Spinal cord (tissue), 4 donors: ENCODE results near the gene PTGES. TPM values are rescaled to one million over a fixed set of nuclear protein-coding genes. Genes with fewer than 3 reads are reported as not detected.

Experiments used
- polyA plus RNA-seq, 2 donors: library from polyadenylated mRNA; unstranded; fragments of 120-200 nt; gene quantifications; one replicate each; pipeline ENCODE4 v1.2.1, GENCODE V29; 2013; ENCODE audit not compliant: insufficient read length in 2 of 2
- total RNA-seq, 2 donors: library from RNA; depleted of rRNA in 1 of 2; stranded (reverse); fragments of 120-200 nt in 1 of 2; fragments of >200 nt in 1 of 2; gene quantifications; one replicate each; pipeline versions ENCODE4 v1.2.3 to v1.2.4, GENCODE V29; 2013 to 2014

PTGES gene
- total and polyA plus RNA-seq, 4 donors = 2.5 to 9.3 (median 8.3) TPM

Other genes with a start within 250 kb of the PTGES start
- gene C9orf50, start 131.9 kb downstream of the PTGES start, total RNA-seq = under 1 TPM in 1 of 2 donors, not detected in 1; 0.44 TPM
- under 1 TPM; 0.59 to 0.60 TPM for gene C9orf50, start 131.9 kb downstream of the PTGES start, polyA plus RNA-seq
- 10 to 100 TPM; 15.9 to 26.0 TPM for gene NTMT1, start 126.9 kb downstream of the PTGES start, total RNA-seq
- 10 to 100 TPM; 38.9 to 39.9 TPM for gene NTMT1, start 126.9 kb downstream of the PTGES start, polyA plus RNA-seq
- 10 to 100 TPM; 12.3 to 12.4 TPM for gene ASB6, start 110.9 kb downstream of the PTGES start, total RNA-seq
- gene ASB6, start 110.9 kb downstream of the PTGES start, polyA plus RNA-seq = 10 to 100 TPM; 29.8 to 33.4 TPM
- gene PRRX2, start 87.4 kb downstream of the PTGES start, total RNA-seq = 10 to 100 TPM in 1 of 2 donors, 1 to 10 TPM in 1; 2.4 to 14.8 TPM
- 1 to 10 TPM in 1 of 2 donors, under 1 TPM in 1; 0.52 to 4.1 TPM for gene PRRX2, start 87.4 kb downstream of the PTGES start, polyA plus RNA-seq
- 10 to 100 TPM; 26.9 to 30.9 TPM for gene TOR1B, start 50.1 kb upstream of the PTGES start, total RNA-seq
- gene TOR1B, start 50.1 kb upstream of the PTGES start, polyA plus RNA-seq = 10 to 100 TPM; 25.6 to 35.4 TPM
- gene TOR1A, start 71.1 kb upstream of the PTGES start, total RNA-seq = 10 to 100 TPM; 24.2 to 26.3 TPM
- 10 to 100 TPM; 42.2 to 46.0 TPM for gene TOR1A, start 71.1 kb upstream of the PTGES start, polyA plus RNA-seq
- 10 to 100 TPM; 41.8 to 60.2 TPM for gene C9orf78, start 82.2 kb upstream of the PTGES start, total RNA-seq
- 10 to 100 TPM; 78.1 to 78.2 TPM for gene C9orf78, start 82.2 kb upstream of the PTGES start, polyA plus RNA-seq
- gene USP20, start 82.4 kb upstream of the PTGES start, total RNA-seq = 10 to 100 TPM; 11.4 to 11.6 TPM
- gene USP20, start 82.4 kb upstream of the PTGES start, polyA plus RNA-seq = 10 to 100 TPM; 36.5 to 38.9 TPM